ENCODE results near the gene KIF16B. TPM values are rescaled to one million over a fixed set of nuclear protein-coding genes. Genes with fewer than 3 reads are reported as not detected.

The KIF16B gene
- total and polyA plus RNA-seq, 10 of the 15 experiments (the other 5 are each of a cell fraction or from before 2014, with no cell fraction given): 0.21 to 5.2 (median 3.0) TPM

DNA sequence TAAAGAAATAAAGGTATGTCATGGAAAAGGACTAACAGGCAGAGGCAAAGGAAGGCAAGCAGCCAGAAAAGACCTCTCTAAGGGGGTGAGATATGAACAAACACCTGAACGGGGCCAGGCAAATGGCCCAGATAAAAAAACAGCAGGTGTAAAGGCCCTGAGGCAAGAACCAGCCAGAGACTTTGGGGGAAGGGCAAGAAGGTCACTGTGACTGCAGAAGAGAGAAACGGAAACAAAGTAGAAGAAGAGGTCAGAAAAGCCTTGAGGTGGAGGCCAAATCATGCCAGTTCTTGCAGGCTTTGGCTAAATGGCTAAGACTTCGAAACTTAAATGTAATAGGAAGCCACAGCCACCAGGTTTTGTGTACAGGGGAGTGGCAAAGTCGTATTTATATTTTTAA lies 30.8 kb downstream of the KIF16B start:
- SMC1A ChIA-PET (ENCODE audit: uncharacterized antibody, unreplicated experiment): no interaction called here
- no peaks in the 10 kb centered on the region for H3K4me1 ChIP-seq (ENCODE audit: control insufficient read depth, insufficient read depth, low read length)
- 38% methylated on average over 4 of the region's 4 CpGs for WGBS (ENCODE audit: insufficient coverage, insufficient replicate concordance, low lambda C conversion rate, missing lambda C conversion rate)
- no peak for FAIRE-seq
- RAD21 ChIA-PET (ENCODE audit: unreplicated experiment): no interaction called here
- no peaks in the 10 kb centered on the region for H3K79me2 ChIP-seq (ENCODE audit: control insufficient read depth, insufficient read depth, low read length)
- H3K36me3 ChIP-seq (ENCODE audit: control insufficient read depth in 2 of 2, insufficient read depth in 2 of 2, low read length in 1 of 2): no peaks in the 10 kb centered on the region
- no peaks in the 10 kb centered on the region for H4K20me1 ChIP-seq (ENCODE audit: control insufficient read depth, insufficient read depth)
- DNase-seq (ENCODE audit: low read depth, low spot score): no peak
- TF ChIP-seq ZBTB4 (CRISPR knock-in tag; IDR thresholded peaks at IDR 0.05) (no peak), IRF4 (IDR thresholded peaks at IDR 0.05; ENCODE audit: low read depth, low read length) (no peak), CHD2 (IDR thresholded peaks at IDR 0.05; ENCODE audit: borderline replicate concordance, low read depth, low read length) (no peak), ZBTB33 (IDR thresholded peaks at IDR 0.05) (no peak), POLR2AphosphoS5 (IDR thresholded peaks at IDR 0.05; ENCODE audit: low read length) (no peak), BRCA1 (IDR thresholded peaks at IDR 0.05; ENCODE audit: low read depth, low read length) (no peak), EP300 (IDR thresholded peaks at IDR 0.05; ENCODE audit: borderline replicate concordance in 1 of 2, control insufficient read depth in 1 of 2, low read depth in 2 of 2, low read length in 2 of 2) (no peak), DPF2 (IDR thresholded peaks at IDR 0.05) (no peak), CREM (IDR thresholded peaks at IDR 0.05; ENCODE audit: low read depth) (no peak), STAT3 (IDR thresholded peaks at IDR 0.05; ENCODE audit: low read depth, low read length) (no peak), ATF2 (IDR thresholded peaks at IDR 0.05; ENCODE audit: low read length) (no peak), ZBTB40 (IDR thresholded peaks at IDR 0.05; ENCODE audit: borderline replicate concordance) (no peak)
- TF ChIP-seq, protein P1, sequence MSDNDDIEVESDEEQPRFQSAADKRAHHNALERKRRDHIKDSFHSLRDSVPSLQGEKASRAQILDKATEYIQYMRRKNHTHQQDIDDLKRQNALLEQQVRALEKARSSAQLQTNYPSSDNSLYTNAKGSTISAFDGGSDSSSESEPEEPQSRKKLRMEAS (IDR thresholded peaks at IDR 0.05; ENCODE audit: low read depth, low read length): no peak
- no peak overlapping the region for H3K4me3 ChIP-seq
- no peaks in the 10 kb centered on the region for H3K27me3 ChIP-seq (replicated peaks in 1 of 2; ENCODE audit: control insufficient read depth in 2 of 2, insufficient read depth in 2 of 2, low read length in 1 of 2)
- BruUV-seq (replicated peaks): no TSS peak
- no peak overlapping the region for H3K9ac ChIP-seq (ENCODE audit: control insufficient read depth, insufficient read depth, low read length)
- H3K27ac ChIP-seq (ENCODE audit: control insufficient read depth, insufficient read depth): no peak overlapping the region
- POLR2A ChIA-PET: no interaction called here
- CTCF ChIA-PET: no interaction called here
- intact Hi-C loops (cut with micrococcal nuclease; ENCODE audit: unreplicated experiment): no loop called here
- no peak overlapping the region for H3K4me2 ChIP-seq (ENCODE audit: control insufficient read depth, insufficient read depth)
- H2AFZ ChIP-seq (ENCODE audit: control insufficient read depth, low read depth, low read length): no peak overlapping the region
- no peaks in the 10 kb centered on the region for H3K9me3 ChIP-seq (replicated peaks; ENCODE audit: control insufficient read depth, insufficient read depth, low read length)
- no peak for ATAC-seq
- in situ Hi-C loops (cut with MboI): no loop called here

Data from GM12878 (cell line).